Measurements from ENCODE around the gene CDKAL1.

DNA sequence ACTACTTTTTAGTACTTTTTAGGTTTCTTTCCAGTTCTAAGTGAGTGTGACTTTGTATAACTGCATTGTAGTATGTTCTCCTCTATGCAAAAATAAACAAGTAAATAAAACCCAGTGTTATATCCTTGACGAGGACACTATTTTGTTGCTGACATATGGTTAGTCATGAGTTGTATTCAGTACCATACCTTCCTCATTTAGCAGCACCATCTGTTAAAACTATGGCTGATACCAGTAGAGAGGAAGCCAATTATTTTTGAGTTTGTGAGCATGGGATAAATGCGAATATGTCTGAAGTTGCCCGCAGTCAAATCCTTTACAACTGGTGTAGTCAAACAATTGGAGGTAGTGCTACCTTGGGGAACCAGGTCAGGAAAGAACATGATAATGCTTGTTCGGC, 74.1 kb downstream of the CDKAL1 start:
- TF ChIP-seq YY1 (IDR thresholded peaks at IDR 0.05; ENCODE audit: low read depth, low read length) (no peak), NRF1 (IDR thresholded peaks at IDR 0.05; ENCODE audit: low read depth, low read length) (no peak), TBP (IDR thresholded peaks at IDR 0.05; ENCODE audit: low read depth, low read length) (no peak), SIN3A (conservative IDR thresholded peaks at IDR 0.05 in 1 of 2, IDR thresholded peaks at IDR 0.05 in 1 of 2; ENCODE audit: low read depth in 1 of 2, low read length in 2 of 2) (no peak), CBX5 (IDR thresholded peaks at IDR 0.05; ENCODE audit: low read depth, low read length) (no peak), EZH2 (IDR thresholded peaks at IDR 0.05; ENCODE audit: low read depth, low read length, severe bottlenecking) (no peak)

Data from H1 (cell line).